PC-9 (cell line): ENCODE results near the gene PXT1. TPM values are rescaled to one million over a fixed set of nuclear protein-coding genes. Genes with fewer than 3 reads are reported as not detected.

ENCODE experiments used
- BruUV-seq: library from RNA; stranded (reverse); fragments of 400-500 nt; replicated peaks from 2 replicates; lab custom pipeline; 2021; lab: Mats Ljungman, UMichigan
- CTCF ChIA-PET: fragments of 300-600 bp; sonication (Branson Sonifier 250); formaldehyde crosslinking; loops from one replicate; lab custom pipeline; 2022; ENCODE audit warnings: antibody characterized with exemption; lab: Charles Lee
- POLR2A ChIA-PET: fragments of 300-600 bp; sonication (Branson Sonifier 250); formaldehyde crosslinking; loops from one replicate; lab custom pipeline; 2022; ENCODE audit warnings: antibody characterized with exemption; ENCODE audit not compliant: unreplicated experiment; lab: Charles Lee
- DNase-seq, 2 experiments: peaks; one replicate each; pipeline versions ENCODE4 v3.0.0 to v3.0.0-alpha.2; 2015 to 2022; ENCODE audit warnings: mixed read lengths in 1 of 2
- H2AFZ ChIP-seq: fragments of 200-600 bp; sonication (generic); 2 replicates; pipeline ENCODE4 v1.8.1; 2017; ENCODE audit warnings: antibody characterized with exemption
- H3F3A ChIP-seq: fragments of 200-600 bp; sonication (generic); 2 replicates; pipeline ENCODE4 v1.8.1; 2017; ENCODE audit warnings: antibody characterized with exemption, mild to moderate bottlenecking, low read depth; ENCODE audit not compliant: insufficient read depth
- H3K27ac ChIP-seq: fragments of 200-600 bp; sonication (generic); 2 replicates; pipeline ENCODE4 v1.6.1; 2016; ENCODE audit warnings: mixed run types
- H3K27me3 ChIP-seq: fragments of 200-600 bp; sonication (generic); 2 replicates; pipeline ENCODE4 v1.6.1; 2016; ENCODE audit warnings: low read depth, mixed run types; ENCODE audit not compliant: insufficient read depth
- H3K36me3 ChIP-seq: fragments of 200-600 bp; sonication (generic); 2 replicates; pipeline ENCODE4 v1.6.1; 2016; ENCODE audit warnings: low read depth, mixed run types
- H3K4me1 ChIP-seq: fragments of 200-600 bp; sonication (generic); replicated peaks from 2 replicates; pipeline ENCODE4 v1.6.1; 2016; ENCODE audit warnings: mixed run types; ENCODE audit not compliant: insufficient read depth
- H3K4me2 ChIP-seq: fragments of 200-600 bp; sonication (generic); 2 replicates; pipeline ENCODE4 v1.6.1; 2017; ENCODE audit warnings: mixed run types
- H3K4me3 ChIP-seq: fragments of 200-600 bp; sonication (generic); 2 replicates; pipeline ENCODE4 v1.6.1; 2016; ENCODE audit warnings: mixed run types
- H3K79me2 ChIP-seq: fragments of 200-600 bp; sonication (generic); 2 replicates; pipeline ENCODE4 v1.6.1; 2017; ENCODE audit warnings: low read depth, mixed run types
- H3K9me2 ChIP-seq: fragments of 200-600 bp; sonication (generic); 2 replicates; pipeline ENCODE4 v1.8.1; 2017; ENCODE audit warnings: mild to moderate bottlenecking; ENCODE audit not compliant: insufficient read depth
- H3K9me3 ChIP-seq: fragments of 200-600 bp; sonication (generic); 2 replicates; pipeline ENCODE4 v1.8.1; 2016; ENCODE audit warnings: low read depth; ENCODE audit not compliant: insufficient read depth
- H4K20me1 ChIP-seq: fragments of 200-600 bp; sonication (generic); 2 replicates; pipeline ENCODE4 v1.8.1; 2017; ENCODE audit not compliant: insufficient read depth
- CTCF ChIP-seq: fragments of 200-600 bp; sonication (generic); conservative IDR thresholded peaks from 2 replicates; pipeline ENCODE4 v1.6.1; 2017; ENCODE audit warnings: mixed run types, antibody characterized with exemption, mild to moderate bottlenecking, moderate library complexity
- EZH2 ChIP-seq: fragments of 200-600 bp; sonication (generic); IDR thresholded peaks from 2 replicates; pipeline ENCODE4 v1.8.0; 2017; ENCODE audit warnings: antibody characterized with exemption, low read depth
- intact Hi-C: fragments of 100-400 bp; cut with micrococcal nuclease; formaldehyde crosslinking; loops from one replicate; pipeline ENCODE4 v1.10.0; 2022; ENCODE audit not compliant: unreplicated experiment
- total RNA-seq: library from RNA; stranded (reverse); gene quantifications from 2 replicates; pipeline ENCODE4 v1.2.3, GENCODE V29; 2021

Gene PXT1
- total RNA-seq, 1 experiment from 2014 or later: not detected

GRCh38 chr6:36358226-36358915 lies 84.3 kb downstream of the PXT1 start:
- H3F3A ChIP-seq: no peaks in the 10 kb centered on the region
- H3K9me3 ChIP-seq: peaks cover 3% of the 10 kb centered on the region; the same call in 1 of the 2 replicates
- no TSS peak for BruUV-seq
- no peak overlapping the region for H3K4me2 ChIP-seq
- DNase-seq: no peak
- TF ChIP-seq CTCF (no peak), EZH2 (no peak)
- H2AFZ ChIP-seq: 0 out of 2 replicates have a peak overlapping the region, but pooled peaks have one; percentile 26
- intact Hi-C loops: no loop called here
- H3K4me1 ChIP-seq: peaks cover 11% of the 10 kb centered on the region; the same call in 1 of the 2 replicates
- no peak overlapping the region for H3K4me3 ChIP-seq
- no peaks in the 10 kb centered on the region for H3K27me3 ChIP-seq
- H3K79me2 ChIP-seq: no peaks in the 10 kb centered on the region
- no peaks in the 10 kb centered on the region for H3K9me2 ChIP-seq
- H3K36me3 ChIP-seq: no peaks in the 10 kb centered on the region
- CTCF ChIA-PET: interaction anchor here (1.1 kb wide), 1 partner anchor 18 kb away, joined by 6 read pairs; no protein-coding TSS in a partner anchor
- H4K20me1 ChIP-seq: no peaks in the 10 kb centered on the region
- no peak overlapping the region for H3K27ac ChIP-seq
- POLR2A ChIA-PET: interaction anchor here (0.6 to 0.8 kb wide), 2 partner anchors 56 to 571 kb away, joined by 3 to 5 read pairs; no protein-coding TSS in a partner anchor

GRCh38 chr6:36357872-36358225 lies 84.8 kb downstream of the PXT1 start:
- ChIA-PET CTCF (interaction anchor here (1.1 kb wide), 1 partner anchor 17 kb away, joined by 6 read pairs; no protein-coding TSS in a partner anchor), POLR2A (interaction anchor here (0.6 to 0.8 kb wide), 2 partner anchors 56 to 570 kb away, joined by 3 to 5 read pairs; no protein-coding TSS in a partner anchor)
- DNase-seq: no peak
- Histone ChIP-seq H4K20me1 (no peaks in the 10 kb centered on the region), H3F3A (no peaks in the 10 kb centered on the region; the same call in 1 of the 2 replicates), H3K4me1 (peaks cover 16% of the 10 kb centered on the region; the same call in 1 of the 2 replicates), H3K36me3 (no peaks in the 10 kb centered on the region), H3K4me2 (no peak overlapping the region), H3K27ac (no peak overlapping the region), H3K9me3 (peaks cover 3% of the 10 kb centered on the region; the same call in 1 of the 2 replicates), H3K27me3 (no peaks in the 10 kb centered on the region), H2AFZ (no peak overlapping the region), H3K79me2 (no peaks in the 10 kb centered on the region), H3K9me2 (no peaks in the 10 kb centered on the region), H3K4me3 (no peak overlapping the region)
- BruUV-seq: no TSS peak
- TF ChIP-seq EZH2: no peak
- TF ChIP-seq CTCF: no peak
- intact Hi-C loops: no loop called here

GRCh38 chr6:36355819-36356218 lies 86.8 kb downstream of the PXT1 start:
- Histone ChIP-seq H4K20me1 (no peaks in the 10 kb centered on the region), H3K79me2 (no peaks in the 10 kb centered on the region), H3K4me2 (no peak overlapping the region), H3K27ac (no peak overlapping the region), H3K9me3 (peaks cover 3% of the 10 kb centered on the region; the same call in 1 of the 2 replicates), H3K4me3 (no peak overlapping the region), H3K36me3 (no peaks in the 10 kb centered on the region), H2AFZ (no peak overlapping the region), H3K4me1 (peaks cover 24% of the 10 kb centered on the region), H3F3A (peaks cover 6% of the 10 kb centered on the region), H3K27me3 (no peaks in the 10 kb centered on the region), H3K9me2 (no peaks in the 10 kb centered on the region)
- BruUV-seq: no TSS peak
- TF ChIP-seq CTCF (no peak), EZH2 (no peak)
- intact Hi-C loops: no loop called here
- ChIA-PET CTCF (interaction anchor here (0.7 to 1.1 kb wide), 3 partner anchors 14 to 255 kb away, joined by 3 to 11 read pairs (median 6); no protein-coding TSS in a partner anchor), POLR2A (no interaction called here)
- no peak for DNase-seq
